Cardiac muscle cell (in vitro differentiated cells and primary cell): ENCODE data around the gene LRRC3B. TPM values are rescaled to one million over a fixed set of nuclear protein-coding genes. Genes with fewer than 3 reads are reported as not detected.

Experiments used
- DNase-seq, 2 donors: peaks; one replicate each; pipeline versions ENCODE4 v3.0.0 to v3.0.0-alpha.2; 2010 to 2017; ENCODE audit warnings: low read depth in 1 of 2, low spot score in 1 of 2
- H3K27ac ChIP-seq: fragments of 200-600 bp; sonication (generic); 2 replicates; pipeline ENCODE4 v1.5.1; 2016
- H3K27me3 ChIP-seq: fragments of 200-600 bp; sonication (generic); 2 replicates; pipeline ENCODE4 v1.6.0; 2016; ENCODE audit warnings: control low read depth
- H3K36me3 ChIP-seq: fragments of 200-600 bp; sonication (generic); 2 replicates; pipeline ENCODE4 v1.5.1; 2016; ENCODE audit warnings: control low read depth
- H3K4me1 ChIP-seq: fragments of 200-600 bp; sonication (generic); 2 replicates; pipeline ENCODE4 v1.8.1; 2017; ENCODE audit warnings: low read depth, mild to moderate bottlenecking, mixed run types
- H3K4me3 ChIP-seq: fragments of 200-600 bp; sonication (generic); 2 replicates; pipeline ENCODE4 v1.5.1; 2016; ENCODE audit warnings: mild to moderate bottlenecking
- H3K9me3 ChIP-seq: fragments of 200-600 bp; sonication (generic); 2 replicates; pipeline ENCODE4 v1.5.1; 2017; ENCODE audit warnings: low read depth, mild to moderate bottlenecking, control low read depth
- polyA plus RNA-seq: library from polyadenylated mRNA; unstranded; fragments of >200 nt; fragmentation: Nextera tagmentation; extraction: Ambion mirVana; gene quantifications from 2 replicates; pipeline ENCODE4 v1.2.1, GENCODE V29; 2016
- total RNA-seq: library from RNA; depleted of rRNA; stranded (reverse); fragments of >200 nt; gene quantifications from 2 replicates; pipeline ENCODE4 v1.2.3, GENCODE V29; 2016
- TF ChIP-seq, protein P1 (sequence below): IDR thresholded peaks from 2 replicates; pipeline ENCODE4 v1.5.1; 2012; ENCODE audit warnings: low read depth, mild to moderate bottlenecking, low read length

LRRC3B gene
- total and polyA plus RNA-seq, 2 experiments from 2014 or later, result 0.09 TPM; not detected in 1

DNA sequence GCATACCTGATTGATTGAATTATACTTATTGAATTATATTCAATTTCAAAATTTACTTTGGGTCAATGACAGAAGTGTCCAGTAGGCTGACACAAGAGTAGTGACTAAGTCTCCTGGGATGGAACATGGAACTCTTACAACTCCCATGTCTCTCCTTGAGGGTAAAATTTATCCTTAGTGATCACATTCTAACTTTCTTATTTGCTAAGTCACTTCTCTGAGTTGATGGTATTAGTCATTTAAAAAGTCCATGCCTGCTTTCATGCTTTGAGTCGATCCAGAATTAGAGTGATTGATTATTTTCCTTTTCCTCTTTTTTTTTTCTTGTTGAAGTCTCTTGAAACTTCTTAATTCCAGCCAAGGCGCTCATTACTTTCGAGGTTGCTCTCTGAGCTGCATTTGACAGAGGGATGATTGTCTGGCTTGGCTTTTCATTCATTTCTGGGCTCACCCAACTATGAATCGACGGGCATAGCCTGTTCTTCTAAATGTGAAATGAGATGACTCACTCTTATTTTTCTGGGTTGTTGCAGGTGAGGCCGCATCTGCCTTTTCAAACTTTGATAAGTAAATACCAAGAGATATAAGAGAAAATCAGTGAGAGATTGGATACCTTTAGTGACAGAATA is 34.9 kb downstream of the LRRC3B start:
- Histone ChIP-seq H3K27me3 (no peaks in the 10 kb centered on the region), H3K27ac (no peak overlapping the region), H3K9me3 (no peaks in the 10 kb centered on the region), H3K36me3 (no peaks in the 10 kb centered on the region), H3K4me1 (no peaks in the 10 kb centered on the region), H3K4me3 (no peak overlapping the region)
- TF ChIP-seq, protein P1, sequence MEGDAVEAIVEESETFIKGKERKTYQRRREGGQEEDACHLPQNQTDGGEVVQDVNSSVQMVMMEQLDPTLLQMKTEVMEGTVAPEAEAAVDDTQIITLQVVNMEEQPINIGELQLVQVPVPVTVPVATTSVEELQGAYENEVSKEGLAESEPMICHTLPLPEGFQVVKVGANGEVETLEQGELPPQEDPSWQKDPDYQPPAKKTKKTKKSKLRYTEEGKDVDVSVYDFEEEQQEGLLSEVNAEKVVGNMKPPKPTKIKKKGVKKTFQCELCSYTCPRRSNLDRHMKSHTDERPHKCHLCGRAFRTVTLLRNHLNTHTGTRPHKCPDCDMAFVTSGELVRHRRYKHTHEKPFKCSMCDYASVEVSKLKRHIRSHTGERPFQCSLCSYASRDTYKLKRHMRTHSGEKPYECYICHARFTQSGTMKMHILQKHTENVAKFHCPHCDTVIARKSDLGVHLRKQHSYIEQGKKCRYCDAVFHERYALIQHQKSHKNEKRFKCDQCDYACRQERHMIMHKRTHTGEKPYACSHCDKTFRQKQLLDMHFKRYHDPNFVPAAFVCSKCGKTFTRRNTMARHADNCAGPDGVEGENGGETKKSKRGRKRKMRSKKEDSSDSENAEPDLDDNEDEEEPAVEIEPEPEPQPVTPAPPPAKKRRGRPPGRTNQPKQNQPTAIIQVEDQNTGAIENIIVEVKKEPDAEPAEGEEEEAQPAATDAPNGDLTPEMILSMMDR, result no peak
- no peak for DNase-seq

DNA sequence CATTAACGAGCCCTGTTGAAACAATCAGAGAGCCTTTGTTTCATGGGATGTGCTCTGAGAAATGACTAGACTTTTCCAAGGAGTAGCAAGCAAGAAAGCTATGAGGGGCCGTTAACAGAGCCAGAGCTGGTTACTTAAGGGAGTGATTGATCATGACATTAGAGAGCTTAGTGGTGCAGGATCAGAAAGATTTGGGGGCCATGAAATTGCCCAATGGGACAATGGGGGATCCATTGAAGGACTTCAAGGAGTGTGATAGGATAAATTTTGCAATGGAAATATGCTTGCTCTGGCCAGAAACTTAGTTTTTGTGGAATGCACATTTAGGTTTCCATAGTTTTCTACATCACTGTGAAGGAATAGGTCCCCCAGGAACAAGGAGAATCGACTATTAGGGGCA is 45.6 kb downstream of the LRRC3B start:
- Histone ChIP-seq H3K27ac (no peak overlapping the region), H3K4me1 (no peaks in the 10 kb centered on the region), H3K27me3 (no peaks in the 10 kb centered on the region), H3K4me3 (no peak overlapping the region), H3K9me3 (no peaks in the 10 kb centered on the region), H3K36me3 (no peaks in the 10 kb centered on the region)
- DNase-seq, result no peak
- TF ChIP-seq, protein P1, result no peak

DNA sequence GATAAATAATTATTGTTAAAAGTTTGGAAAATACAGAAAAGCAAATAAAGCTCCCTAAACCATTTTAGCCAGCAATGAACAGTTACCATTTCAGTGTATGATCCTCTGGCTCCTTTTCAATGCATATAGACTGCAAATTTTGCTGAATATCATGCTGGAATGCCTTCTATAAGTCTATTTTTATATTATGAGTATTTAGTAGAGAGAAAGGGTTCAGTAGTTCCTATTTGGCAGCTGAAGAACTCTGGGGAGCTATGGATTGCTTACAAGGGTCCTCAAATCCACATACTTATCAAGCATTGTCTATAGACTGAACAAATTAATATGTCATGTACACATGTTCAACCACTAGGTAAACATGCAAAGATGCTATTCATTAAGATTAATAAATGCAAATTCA is 46.1 kb downstream of the LRRC3B start:
- H3K36me3 ChIP-seq, result no peaks in the 10 kb centered on the region
- H3K9me3 ChIP-seq, result no peaks in the 10 kb centered on the region
- no peaks in the 10 kb centered on the region for H3K27me3 ChIP-seq
- H3K4me1 ChIP-seq, result no peaks in the 10 kb centered on the region
- TF ChIP-seq, protein P1, result no peak
- no peak for DNase-seq
- H3K27ac ChIP-seq, result no peak overlapping the region
- H3K4me3 ChIP-seq, result no peak overlapping the region

DNA sequence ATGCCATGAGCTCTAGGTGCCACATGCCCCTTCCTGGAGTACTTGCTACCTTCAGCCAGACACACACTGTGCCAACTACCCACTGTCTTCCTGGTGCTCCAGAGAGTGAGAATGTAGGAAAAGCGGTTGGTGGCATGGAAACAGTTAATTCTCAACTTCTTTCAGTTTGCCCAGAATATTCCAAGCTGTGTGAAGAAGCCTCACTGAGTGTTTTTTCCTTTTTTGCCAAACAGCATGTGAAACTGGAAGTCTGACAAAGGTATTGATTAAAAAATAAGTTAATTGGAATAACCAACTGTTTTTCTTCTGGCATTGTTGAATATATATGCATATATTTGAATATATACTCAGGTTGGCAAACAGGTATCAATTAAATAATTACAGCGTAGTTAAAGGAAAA is 52.8 kb downstream of the LRRC3B start:
- DNase-seq, result no peak

DNA sequence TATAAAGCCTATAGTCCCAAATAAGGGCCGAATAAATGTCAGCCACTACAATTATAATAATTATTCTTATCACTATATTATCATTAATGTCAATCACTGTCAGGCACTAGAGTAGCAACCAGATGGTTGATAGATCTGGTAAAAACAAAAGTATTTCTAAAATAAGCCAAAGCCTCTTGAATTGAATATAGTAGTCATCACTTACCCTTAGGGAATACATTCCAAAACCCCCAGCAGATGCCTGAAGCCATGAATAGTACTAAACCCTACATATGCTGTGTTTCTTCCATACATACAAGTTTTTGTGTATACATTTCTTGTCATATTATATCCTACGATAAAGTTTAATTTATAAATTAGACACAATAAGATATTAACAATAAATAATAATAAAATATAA is 59.1 kb downstream of the LRRC3B start:
- Histone ChIP-seq H3K4me3 (no peak overlapping the region), H3K4me1 (no peaks in the 10 kb centered on the region), H3K9me3 (no peaks in the 10 kb centered on the region), H3K27ac (no peak overlapping the region), H3K36me3 (no peaks in the 10 kb centered on the region), H3K27me3 (no peaks in the 10 kb centered on the region)
- TF ChIP-seq, protein P1, result no peak
- DNase-seq, result no peak

More for the DNA sequence above, 52.8 kb downstream of the LRRC3B start:
- TF ChIP-seq, protein P1, result no peak
- Histone ChIP-seq H3K27ac (no peak overlapping the region), H3K4me1 (no peaks in the 10 kb centered on the region), H3K4me3 (no peak overlapping the region), H3K27me3 (no peaks in the 10 kb centered on the region), H3K36me3 (no peaks in the 10 kb centered on the region), H3K9me3 (no peaks in the 10 kb centered on the region)
